Upper lobe of right lung (tissue), 1 donor: ENCODE data around the gene FFAR1. TPM values are rescaled to one million over a fixed set of nuclear protein-coding genes. Genes with fewer than 3 reads are reported as not detected.

Experiments
- ATAC-seq: fragments of 200-7000 bp; cut with Tn5 transposase; one replicate; pipeline ENCODE4 v1.9.1; 2020; ENCODE audit warnings: mild to moderate bottlenecking, moderate library complexity
- DNase-seq: peaks from one replicate; pipeline ENCODE4 v3.0.0-alpha.2; 2020
- H3K27ac ChIP-seq: fragments of 200-600 bp; one replicate; pipeline ENCODE4 v1.8.0; 2022
- H3K27me3 ChIP-seq: fragments of 200-600 bp; one replicate; pipeline ENCODE4 v1.8.0; 2022; ENCODE audit warnings: mild to moderate bottlenecking
- H3K36me3 ChIP-seq: fragments of 200-600 bp; one replicate; pipeline ENCODE4 v1.8.0; 2022
- H3K4me1 ChIP-seq: fragments of 200-600 bp; one replicate; pipeline ENCODE4 v1.8.0; 2022
- H3K4me3 ChIP-seq: fragments of 200-600 bp; one replicate; pipeline ENCODE4 v1.8.0; 2022; ENCODE audit warnings: mild to moderate bottlenecking
- H3K9me3 ChIP-seq: fragments of 200-600 bp; one replicate; pipeline ENCODE4 v1.8.0; 2022
- intact Hi-C: fragments of 100-400 bp; cut with DNase I; formaldehyde crosslinking; loops from one replicate; pipeline ENCODE4 v1.11.0; 2022
- total RNA-seq: library from RNA; stranded (reverse); fragmentation: NEBNext Ultra II Directional; extraction: Animal tissue kit (Norgen Biotek cat#: 25700); gene quantifications from one replicate; pipeline ENCODE4 v1.2.1, GENCODE V29; 2021
- TF ChIP-seq, protein P1 (sequence below): fragments of 200-600 bp; IDR thresholded peaks from one replicate; pipeline ENCODE4 v1.8.0; 2022; ENCODE audit warnings: antibody characterized with exemption
- donor health status: DM: no; HTN: yes; CAD: no; lungs with severe emphysema.

Gene FFAR1
- total RNA-seq, 1 donor from 2014 or later: not detected

DNA sequence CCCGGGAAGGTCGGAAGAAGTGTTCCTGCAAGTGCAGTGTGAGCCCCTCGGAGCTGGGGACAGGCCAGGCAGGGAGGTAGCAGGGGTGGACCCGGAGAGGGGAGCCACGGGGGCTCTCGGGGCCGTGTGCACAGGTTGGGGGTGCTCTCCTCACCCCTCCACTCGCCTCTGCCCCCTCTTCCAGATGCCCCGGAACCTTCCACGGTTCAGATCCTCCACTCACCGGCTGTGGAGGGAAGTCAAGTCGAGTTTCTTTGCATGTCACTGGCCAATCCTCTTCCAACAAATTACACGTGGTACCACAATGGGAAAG is 9.8 kb upstream of the FFAR1 start:
- Histone ChIP-seq H3K27ac (no peak overlapping the region), H3K4me3 (no peak overlapping the region), H3K9me3 (no peaks in the 10 kb centered on the region), H3K36me3 (no peaks in the 10 kb centered on the region), H3K4me1 (no peaks in the 10 kb centered on the region), H3K27me3 (peaks cover 1% of the 10 kb centered on the region)
- ATAC-seq (no peak), DNase-seq (no peak)
- TF ChIP-seq, protein P1, sequence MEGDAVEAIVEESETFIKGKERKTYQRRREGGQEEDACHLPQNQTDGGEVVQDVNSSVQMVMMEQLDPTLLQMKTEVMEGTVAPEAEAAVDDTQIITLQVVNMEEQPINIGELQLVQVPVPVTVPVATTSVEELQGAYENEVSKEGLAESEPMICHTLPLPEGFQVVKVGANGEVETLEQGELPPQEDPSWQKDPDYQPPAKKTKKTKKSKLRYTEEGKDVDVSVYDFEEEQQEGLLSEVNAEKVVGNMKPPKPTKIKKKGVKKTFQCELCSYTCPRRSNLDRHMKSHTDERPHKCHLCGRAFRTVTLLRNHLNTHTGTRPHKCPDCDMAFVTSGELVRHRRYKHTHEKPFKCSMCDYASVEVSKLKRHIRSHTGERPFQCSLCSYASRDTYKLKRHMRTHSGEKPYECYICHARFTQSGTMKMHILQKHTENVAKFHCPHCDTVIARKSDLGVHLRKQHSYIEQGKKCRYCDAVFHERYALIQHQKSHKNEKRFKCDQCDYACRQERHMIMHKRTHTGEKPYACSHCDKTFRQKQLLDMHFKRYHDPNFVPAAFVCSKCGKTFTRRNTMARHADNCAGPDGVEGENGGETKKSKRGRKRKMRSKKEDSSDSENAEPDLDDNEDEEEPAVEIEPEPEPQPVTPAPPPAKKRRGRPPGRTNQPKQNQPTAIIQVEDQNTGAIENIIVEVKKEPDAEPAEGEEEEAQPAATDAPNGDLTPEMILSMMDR: no peak
- intact Hi-C loops: no loop called here

DNA sequence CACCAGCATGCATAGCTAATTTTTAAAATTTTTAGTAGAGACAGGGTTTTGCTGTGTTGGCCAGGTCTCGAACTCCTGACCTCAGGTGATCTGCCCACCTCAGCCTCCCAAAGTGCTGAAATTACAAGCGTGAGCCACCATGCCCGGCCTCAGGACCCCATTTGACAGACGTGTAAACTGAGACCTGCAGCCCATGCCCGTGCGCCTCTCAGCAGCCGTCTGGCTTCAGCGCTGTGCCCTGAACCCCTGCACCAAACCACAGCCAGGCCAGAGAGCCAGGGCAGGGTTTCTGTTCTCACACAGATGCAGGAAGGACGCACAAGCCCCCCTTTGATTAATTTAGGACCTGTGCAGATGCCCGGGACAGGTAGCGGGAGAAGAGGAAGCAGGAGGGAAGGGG is 7.3 kb upstream of the FFAR1 start:
- intact Hi-C loops: no loop called here
- Histone ChIP-seq H3K27me3 (no peaks in the 10 kb centered on the region), H3K4me1 (no peaks in the 10 kb centered on the region), H3K27ac (no peak overlapping the region), H3K36me3 (no peaks in the 10 kb centered on the region), H3K4me3 (no peak overlapping the region), H3K9me3 (no peaks in the 10 kb centered on the region)
- TF ChIP-seq, protein P1: no peak
- ATAC-seq (no peak), DNase-seq (no peak)

DNA sequence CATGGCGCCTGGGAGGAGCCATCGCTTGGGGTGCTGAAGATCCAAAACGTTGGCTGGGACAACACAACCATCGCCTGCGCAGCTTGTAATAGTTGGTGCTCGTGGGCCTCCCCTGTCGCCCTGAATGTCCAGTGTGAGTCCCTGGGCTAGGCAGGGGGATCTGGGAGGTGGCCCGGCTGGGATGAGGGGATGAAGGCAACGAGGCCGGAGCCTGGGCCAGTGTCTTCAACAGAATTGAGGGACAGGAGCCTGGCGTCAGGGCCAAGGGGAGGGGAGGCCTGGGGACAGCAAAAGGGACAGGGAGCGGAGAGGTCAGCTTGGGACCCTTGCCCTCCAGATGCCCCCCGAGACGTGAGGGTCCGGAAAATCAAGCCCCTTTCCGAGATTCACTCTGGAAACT is 6.7 kb upstream of the FFAR1 start:
- Histone ChIP-seq H3K4me1 (no peaks in the 10 kb centered on the region), H3K4me3 (no peak overlapping the region), H3K9me3 (no peaks in the 10 kb centered on the region), H3K27ac (no peak overlapping the region), H3K36me3 (no peaks in the 10 kb centered on the region), H3K27me3 (no peaks in the 10 kb centered on the region)
- ATAC-seq (no peak), DNase-seq (no peak)
- TF ChIP-seq, protein P1: no peak
- intact Hi-C loops: no loop called here

DNA sequence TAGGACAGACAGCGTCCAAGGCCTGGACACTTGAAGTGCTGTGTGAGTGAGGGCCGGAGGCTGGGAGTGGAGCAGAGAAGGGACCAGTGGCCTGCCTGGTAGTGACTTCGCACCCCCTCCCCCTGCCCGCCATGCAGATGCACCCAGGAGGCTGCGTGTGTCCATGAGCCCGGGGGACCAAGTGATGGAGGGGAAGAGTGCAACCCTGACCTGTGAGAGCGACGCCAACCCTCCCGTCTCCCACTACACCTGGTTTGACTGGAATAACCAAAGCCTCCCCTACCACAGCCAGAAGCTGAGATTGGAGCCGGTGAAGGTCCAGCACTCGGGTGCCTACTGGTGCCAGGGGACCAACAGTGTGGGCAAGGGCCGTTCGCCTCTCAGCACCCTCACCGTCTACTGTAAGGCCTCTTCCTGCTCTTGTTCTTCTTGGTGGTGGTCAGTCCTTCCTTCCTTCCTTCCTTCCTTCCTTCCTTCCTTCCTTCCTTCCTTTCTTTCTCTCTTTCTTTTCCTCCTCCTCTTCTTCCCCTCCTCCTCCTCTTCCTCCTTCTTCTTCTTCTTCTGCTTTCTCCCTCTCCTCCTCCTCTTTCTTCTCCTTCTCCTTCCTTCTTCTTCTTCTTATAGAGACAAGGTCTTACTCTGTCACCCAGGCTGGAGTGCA is 6.0 kb upstream of the FFAR1 start:
- H3K9me3 ChIP-seq: no peaks in the 10 kb centered on the region
- no peak overlapping the region for H3K27ac ChIP-seq
- DNase-seq: no peak
- H3K36me3 ChIP-seq: no peaks in the 10 kb centered on the region
- no peak overlapping the region for H3K4me3 ChIP-seq
- intact Hi-C loops: no loop called here
- no peak for ATAC-seq
- TF ChIP-seq, protein P1: no peak
- no peaks in the 10 kb centered on the region for H3K27me3 ChIP-seq
- no peaks in the 10 kb centered on the region for H3K4me1 ChIP-seq

DNA sequence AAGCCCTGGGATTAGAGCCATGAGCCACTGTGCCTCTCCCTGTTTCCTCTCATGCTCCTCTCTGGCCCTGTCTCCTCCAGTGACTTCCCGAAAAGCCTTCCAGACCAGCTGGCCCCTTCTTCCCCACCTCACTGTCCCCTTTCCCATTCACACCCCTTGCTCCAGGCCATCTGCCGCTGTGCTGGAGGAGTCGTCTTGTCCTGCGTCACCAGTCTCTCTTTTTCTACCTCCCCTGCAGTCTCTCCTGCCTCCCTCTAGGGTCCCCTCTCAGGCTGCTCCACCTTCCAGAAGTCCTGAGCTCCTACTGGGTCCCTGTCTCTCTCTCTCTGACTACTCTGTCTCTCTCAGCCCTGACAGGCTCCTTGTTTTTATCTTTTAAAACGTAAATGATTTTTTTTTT is 5.3 kb upstream of the FFAR1 start:
- Histone ChIP-seq H3K27me3 (no peaks in the 10 kb centered on the region), H3K4me3 (no peak overlapping the region), H3K4me1 (no peaks in the 10 kb centered on the region), H3K36me3 (no peaks in the 10 kb centered on the region), H3K9me3 (no peaks in the 10 kb centered on the region), H3K27ac (no peak overlapping the region)
- intact Hi-C loops: no loop called here
- TF ChIP-seq, protein P1: no peak
- DNase-seq: no peak
- no peak for ATAC-seq

DNA sequence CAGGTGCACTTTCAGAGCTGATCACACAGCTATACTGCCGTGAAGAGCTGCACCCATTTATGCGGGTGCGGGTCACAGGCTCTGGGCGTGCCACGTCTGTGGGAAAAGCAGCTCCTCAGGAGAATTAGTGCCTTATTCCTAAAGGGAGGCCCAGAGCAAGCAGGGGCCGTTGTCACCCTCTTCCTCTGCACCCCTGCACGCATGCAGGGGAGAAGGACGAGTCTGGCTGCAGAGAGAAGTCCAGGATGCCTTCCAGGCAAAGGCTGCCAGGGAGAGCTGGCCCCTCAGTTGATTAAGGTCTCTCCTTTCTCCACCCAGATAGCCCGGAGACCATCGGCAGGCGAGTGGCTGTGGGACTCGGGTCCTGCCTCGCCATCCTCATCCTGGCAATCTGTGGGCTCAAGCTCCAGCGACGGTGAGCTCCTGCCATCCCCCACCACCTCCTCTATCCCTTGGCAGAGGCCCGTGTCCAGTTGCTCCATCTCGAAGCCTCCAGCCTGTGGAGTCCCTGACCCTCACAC is 3.1 kb upstream of the FFAR1 start:
- no peak overlapping the region for H3K27ac ChIP-seq
- no peaks in the 10 kb centered on the region for H3K36me3 ChIP-seq
- no peak overlapping the region for H3K4me3 ChIP-seq
- intact Hi-C loops: no loop called here
- no peak for ATAC-seq
- H3K4me1 ChIP-seq: no peaks in the 10 kb centered on the region
- no peaks in the 10 kb centered on the region for H3K9me3 ChIP-seq
- no peaks in the 10 kb centered on the region for H3K27me3 ChIP-seq
- peak; percentile 46 for DNase-seq
- TF ChIP-seq, protein P1: no peak
